MCF 10A (cell line): Measurements from ENCODE around the gene MARCHF2. TPM values are rescaled to one million over a fixed set of nuclear protein-coding genes. Genes with fewer than 3 reads are reported as not detected.

Experiments used
- BruUV-seq: library from RNA; stranded (reverse); fragments of 400-500 nt; replicated peaks from 2 replicates; lab custom pipeline; 2021; lab: Mats Ljungman, UMichigan
- CTCF ChIA-PET: fragments of 300-600 bp; sonication (Branson Sonifier 250); formaldehyde crosslinking; extraction: SDS; loops from one replicate; lab custom pipeline; 2021; ENCODE audit warnings: antibody characterized with exemption, inconsistent platforms; lab: Yijun Ruan, JAX
- POLR2A ChIA-PET: fragments of 300-600, 350-650 bp; sonication (Branson Sonifier 250); formaldehyde crosslinking; extraction: SDS; loops from one replicate; lab custom pipeline; 2020; ENCODE audit warnings: antibody characterized with exemption, inconsistent platforms; lab: Yijun Ruan, JAX
- DNase-seq: peaks from one replicate; pipeline ENCODE4 v3.0.0-alpha.2; 2018; ENCODE audit not compliant: unreplicated experiment
- H3K27ac Mint-ChIP-seq: one replicate; pipeline ENCODE4 v1.8.0; 2022; ENCODE audit warnings: mild to moderate bottlenecking, low read depth, mixed read lengths; ENCODE audit not compliant: unreplicated experiment
- H3K27me3 Mint-ChIP-seq: one replicate; pipeline ENCODE4 v1.8.0; 2022; ENCODE audit warnings: mixed read lengths; ENCODE audit not compliant: insufficient read depth, unreplicated experiment
- H3K36me3 Mint-ChIP-seq: one replicate; pipeline ENCODE4 v1.8.0; 2022; ENCODE audit warnings: mild to moderate bottlenecking, moderate library complexity, mixed read lengths; ENCODE audit not compliant: insufficient read depth, unreplicated experiment
- H3K4me1 Mint-ChIP-seq: one replicate; pipeline ENCODE4 v1.8.0; 2022; ENCODE audit warnings: mixed read lengths; ENCODE audit not compliant: insufficient read depth, unreplicated experiment
- H3K4me3 Mint-ChIP-seq: one replicate; pipeline ENCODE4 v1.8.0; 2022; ENCODE audit warnings: mild to moderate bottlenecking, moderate library complexity, mixed read lengths; ENCODE audit not compliant: unreplicated experiment
- H3K9me3 Mint-ChIP-seq: one replicate; pipeline ENCODE4 v1.8.0; 2022; ENCODE audit warnings: mixed read lengths; ENCODE audit not compliant: unreplicated experiment
- CTCF ChIP-seq: fragments of 200-600 bp; IDR thresholded peaks from one replicate; pipeline ENCODE4 v1.8.0; 2022; ENCODE audit warnings: antibody characterized with exemption, mild to moderate bottlenecking; ENCODE audit not compliant: unreplicated experiment
- intact Hi-C: fragments of 100-400 bp; cut with micrococcal nuclease; formaldehyde crosslinking; loops from 2 replicates; pipeline ENCODE4 v1.14.1; 2022
- total RNA-seq: library from RNA; stranded (reverse); gene quantifications from 2 replicates; pipeline ENCODE4 v1.2.3, GENCODE V29; 2022

MARCHF2 gene
- total RNA-seq, 1 experiment from 2014 or later, result 8.3 TPM

DNA sequence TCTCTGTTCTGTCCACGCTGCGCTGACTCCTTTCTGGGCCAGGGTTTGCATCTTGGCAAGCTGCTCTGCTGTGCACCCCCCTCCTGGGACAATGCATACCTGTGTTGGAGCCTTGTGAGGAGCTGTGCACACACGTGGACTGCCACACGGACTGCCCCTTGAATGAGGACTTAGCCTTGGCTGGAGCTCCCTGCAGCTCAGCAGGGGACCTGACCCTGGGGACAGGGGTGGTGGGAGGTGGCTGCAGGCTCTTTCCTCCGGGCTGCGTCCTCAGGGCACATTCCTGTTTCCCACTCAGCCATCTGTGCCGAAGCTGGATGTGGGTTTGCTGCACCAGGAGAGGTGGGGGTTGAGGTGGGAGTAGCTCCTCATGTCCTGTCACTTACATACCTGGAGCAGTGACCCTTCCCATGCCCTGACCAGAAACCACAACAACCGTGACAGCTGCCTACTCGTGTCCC is 14.8 kb upstream of the MARCHF2 start:
- ChIA-PET CTCF (interaction anchor here (0.6 to 3.7 kb wide), 9 partner anchors 14 to 78 kb away, joined by 3 to 64 read pairs (median 4); no protein-coding TSS in a partner anchor), POLR2A (interaction anchor here (1.2 kb wide), 1 partner anchor 37 kb away, joined by 3 read pairs; no protein-coding TSS in a partner anchor)
- no peak for DNase-seq
- no peak overlapping the region for H3K27ac Mint-ChIP-seq
- H3K36me3 Mint-ChIP-seq, result peaks cover 19% of the 10 kb centered on the region
- H3K27me3 Mint-ChIP-seq, result no peaks in the 10 kb centered on the region
- no peak for TF ChIP-seq CTCF
- BruUV-seq, result no TSS peak
- no peaks in the 10 kb centered on the region for H3K9me3 Mint-ChIP-seq
- H3K4me1 Mint-ChIP-seq, result peaks cover 24% of the 10 kb centered on the region
- intact Hi-C loops, result no loop called here
- no peak overlapping the region for H3K4me3 Mint-ChIP-seq

GRCh38 chr19:8399681-8400188 is 13.4 kb upstream of the MARCHF2 start:
- Mint-ChIP-seq H3K27me3 (no peaks in the 10 kb centered on the region), H3K36me3 (peaks cover 21% of the 10 kb centered on the region), H3K4me3 (no peak overlapping the region)

GRCh38 chr19:8401981-8402411 is 11.1 kb upstream of the MARCHF2 start:
- TF ChIP-seq CTCF, result no peak
- intact Hi-C loops, result no loop called here
- Mint-ChIP-seq H3K9me3 (no peaks in the 10 kb centered on the region), H3K36me3 (peaks cover 23% of the 10 kb centered on the region), H3K27me3 (no peaks in the 10 kb centered on the region), H3K4me1 (peaks cover 6% of the 10 kb centered on the region), H3K4me3 (no peak overlapping the region), H3K27ac (no peak overlapping the region)
- BruUV-seq, result no TSS peak
- POLR2A ChIA-PET, result no interaction called here
- CTCF ChIA-PET, result interaction anchor here (2.2 kb wide), 1 partner anchor 48 kb away, joined by 11 read pairs; no protein-coding TSS in a partner anchor
- no peak for DNase-seq

More at GRCh38 chr19:8399681-8400188, 13.4 kb upstream of the MARCHF2 start:
- Mint-ChIP-seq H3K4me1 (peaks cover 19% of the 10 kb centered on the region), H3K27ac (no peak overlapping the region), H3K9me3 (no peaks in the 10 kb centered on the region)
- intact Hi-C loops, result no loop called here
- POLR2A ChIA-PET, result no interaction called here
- BruUV-seq, result no TSS peak
- DNase-seq, result no peak
- TF ChIP-seq CTCF, result no peak
- CTCF ChIA-PET, result interaction anchor here (0.6 to 3.7 kb wide), 3 partner anchors 14 to 187 kb away, joined by 3 to 64 read pairs (median 4); no protein-coding TSS in a partner anchor

GRCh38 chr19:8403098-8403819 is 9.8 kb upstream of the MARCHF2 start:
- ChIA-PET CTCF (no interaction called here), POLR2A (no interaction called here)
- H3K9me3 Mint-ChIP-seq, result no peaks in the 10 kb centered on the region
- peaks cover 5% of the 10 kb centered on the region for H3K4me1 Mint-ChIP-seq
- no peak overlapping the region for H3K27ac Mint-ChIP-seq
- no peaks in the 10 kb centered on the region for H3K27me3 Mint-ChIP-seq
- TF ChIP-seq CTCF, result no peak
- H3K4me3 Mint-ChIP-seq, result no peak overlapping the region
- H3K36me3 Mint-ChIP-seq, result peaks cover 26% of the 10 kb centered on the region
- BruUV-seq, result no TSS peak
- DNase-seq, result no peak
- intact Hi-C loops, result no loop called here
